ENCODE data around the gene FLYWCH2. TPM values are rescaled to one million over a fixed set of nuclear protein-coding genes. Genes with fewer than 3 reads are reported as not detected.

The FLYWCH2 gene
- total and polyA plus RNA-seq, 2 donors (not counting 3 experiments of a cell fraction or from before 2014, with no cell fraction given): 18.3 to 34.6 TPM

GRCh38 chr16:2897110-2897509 is 14.1 kb downstream of the FLYWCH2 start:
- Histone ChIP-seq H3K27me3 (ENCODE audit: control insufficient read depth in 2 of 2, insufficient read depth in 2 of 2, low read length in 2 of 2) (no peaks in the 10 kb centered on the region), H4K20me1 (replicated peaks; ENCODE audit: control insufficient read depth, extremely low read depth, insufficient read depth, low read length) (no peaks in the 10 kb centered on the region), H3K9me1 (replicated peaks; ENCODE audit: control insufficient read depth, extremely low read depth, insufficient read depth, low read length) (no peaks in the 10 kb centered on the region), H2AFZ (ENCODE audit: low read depth, low read length) (no peak overlapping the region), H3K9ac (replicated peaks; ENCODE audit: extremely low read depth, insufficient read depth, low read length) (no peak overlapping the region), H3K4me1 (ENCODE audit: control insufficient read depth, extremely low read depth, insufficient read depth, low read length) (no peaks in the 10 kb centered on the region), H3K9me3 (replicated peaks; ENCODE audit: control insufficient read depth, insufficient read depth, low read length) (no peaks in the 10 kb centered on the region), H3K36me3 (ENCODE audit: control insufficient read depth in 2 of 2, extremely low read depth in 1 of 2, insufficient read depth in 2 of 2, low read length in 2 of 2) (peaks cover 0 to 8% of the 10 kb centered on the region in 2 experiments), H3K4me3 (replicated peaks in 1 of 3; ENCODE audit: insufficient read depth in 1 of 3, low read depth in 1 of 3, low read length in 3 of 3) (no peak overlapping the region), H3K79me2 (ENCODE audit: control insufficient read depth, insufficient read depth, low read length) (no peaks in the 10 kb centered on the region), H3K4me2 (ENCODE audit: insufficient read depth, low read length) (no peak overlapping the region), H3K27ac (ENCODE audit: insufficient read depth, low read depth, low read length) (no peak overlapping the region)
- ChIA-PET CTCF (interaction anchor here (0.6 kb wide), 1 partner anchor 13 kb away, joined by 3 read pairs; no protein-coding TSS in a partner anchor), POLR2A (no interaction called here)
- DNase-seq (ENCODE audit: low read depth, low spot score) (no peak), FAIRE-seq (no peak)
- TF ChIP-seq GATA2 (IDR thresholded peaks at IDR 0.05; ENCODE audit: insufficient read depth, insufficient read length, low read depth, low read length) (no peak), CTCF (IDR thresholded peaks at IDR 0.05; ENCODE audit: extremely low read depth in 1 of 2, insufficient read depth in 1 of 2, low read depth in 1 of 2, low read length in 2 of 2) (no peak), MYC (IDR thresholded peaks at IDR 0.05; ENCODE audit: low read depth, low read length) (no peak), FOS (IDR thresholded peaks at IDR 0.05; ENCODE audit: borderline replicate concordance, insufficient read depth, low read length) (no peak), JUN (IDR thresholded peaks at IDR 0.05; ENCODE audit: borderline replicate concordance, insufficient read depth, insufficient read length, low read depth) (no peak), POLR2AphosphoS5 (IDR thresholded peaks at IDR 0.05; ENCODE audit: insufficient read depth, low read depth, low read length) (no peak), EZH2 (IDR thresholded peaks at IDR 0.05; ENCODE audit: borderline replicate concordance, low read depth, low read length, severe bottlenecking) (no peak), POLR2A (IDR thresholded peaks at IDR 0.05; ENCODE audit: low read depth, low read length) (no peak)
- TF ChIP-seq, protein P1, sequence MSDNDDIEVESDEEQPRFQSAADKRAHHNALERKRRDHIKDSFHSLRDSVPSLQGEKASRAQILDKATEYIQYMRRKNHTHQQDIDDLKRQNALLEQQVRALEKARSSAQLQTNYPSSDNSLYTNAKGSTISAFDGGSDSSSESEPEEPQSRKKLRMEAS (IDR thresholded peaks at IDR 0.05; ENCODE audit: insufficient read depth, insufficient read length): no peak
- no TSS peak for BruUV-seq (replicated peaks)
- dilution Hi-C loops (cut with MboI; ENCODE audit: extremely low pct_ligation_motif_present, low sequenced_read_pairs) (no loop called here), intact Hi-C loops (cut with micrococcal nuclease) (no loop called here)

All from endothelial cell of umbilical vein (primary cell).